K562 (cell line): ENCODE results near the gene ANXA4. TPM values are rescaled to one million over a fixed set of nuclear protein-coding genes. Genes with fewer than 3 reads are reported as not detected.

Experiments used
- ATAC-seq: fragments of 200-7000 bp; cut with Tn5 transposase; 3 replicates; pipeline ENCODE4 v1.9.1; 2020; ENCODE audit warnings: moderate library complexity
- BruUV-seq: library from RNA; stranded (reverse); fragments of 400-500 nt; replicated peaks from 2 replicates; lab custom pipeline; 2021; lab: Mats Ljungman, UMichigan
- CTCF ChIA-PET: fragments of 300-600 bp; formaldehyde crosslinking; extraction: SDS; loops from one replicate; lab custom pipeline; 2021; ENCODE audit warnings: low intra/inter-chr PET ratio; lab: Yijun Ruan, JAX
- POLR2A ChIA-PET: fragments of 300-600, 350-650 bp; sonication (Branson Sonifier 250); formaldehyde crosslinking; extraction: SDS; loops from one replicate; lab custom pipeline; 2021; ENCODE audit warnings: antibody characterized with exemption, inconsistent platforms; lab: Yijun Ruan, JAX
- DNase-seq, 4 experiments: peaks; one replicate each; pipeline versions ENCODE4 v3.0.0 to v3.0.0-alpha.2; 2011 to 2018; ENCODE audit warnings: low spot score in 3 of 4, mixed read lengths in 3 of 4; ENCODE audit errors: extremely low read depth in 1 of 4
- FAIRE-seq: peaks from 2 replicates; lab custom pipeline; 2011; peaks lifted over from hg19 to GRCh38; lab: Jason Lieb, UNC
- H2AFZ ChIP-seq: 2 replicates; pipeline ENCODE4 v1.6.0; 2011; ENCODE audit warnings: low read depth, low read length, control low read depth, inconsistent platforms
- H3K27ac ChIP-seq: fragments of 200-600 bp; 3 replicates; pipeline ENCODE4 v1.8.0; 2011; ENCODE audit warnings: low read depth, mild to moderate bottlenecking, control low read depth, inconsistent platforms, low read length, moderate library complexity, mixed read lengths; ENCODE audit errors: extremely low read depth
- H3K27me3 ChIP-seq, 2 experiments: fragments of 300-600 bp in 1 of 2; 2 replicates in 1 of 2; 3 replicates in 1 of 2; pipeline versions ENCODE4 v1.6.0 to v1.8.0; 2011; ENCODE audit warnings: inconsistent platforms in 2 of 2, low read length in 2 of 2, mild to moderate bottlenecking in 1 of 2, mixed read lengths in 1 of 2, moderate library complexity in 1 of 2; ENCODE audit not compliant: control insufficient read depth in 2 of 2, insufficient read depth in 2 of 2
- H3K36me3 ChIP-seq: fragments of 300-600 bp; 3 replicates; pipeline ENCODE4 v1.8.0; 2011; ENCODE audit warnings: mild to moderate bottlenecking, low read length, inconsistent platforms; ENCODE audit not compliant: control insufficient read depth, insufficient read depth
- H3K4me1 ChIP-seq, 2 experiments: fragments of 200-600 bp in 1 of 2; replicated peaks in 1 of 2; 2 replicates in 1 of 2; 3 replicates in 1 of 2; pipeline versions ENCODE4 v1.5.1 to v1.8.0; 2011; ENCODE audit warnings: inconsistent platforms in 2 of 2, low read length in 2 of 2, mild to moderate bottlenecking in 1 of 2, mixed read lengths in 1 of 2, moderate library complexity in 1 of 2; ENCODE audit not compliant: control insufficient read depth in 2 of 2, insufficient read depth in 2 of 2
- H3K4me2 ChIP-seq: 2 replicates; pipeline ENCODE4 v1.6.1; 2011; ENCODE audit warnings: low read length, control low read depth, inconsistent platforms, mixed read lengths; ENCODE audit not compliant: insufficient read depth
- H3K4me3 ChIP-seq: fragments of 200-600 bp; sonication (generic), shearing (Covaris generic); 2 replicates; pipeline ENCODE4 v1.5.1; 2016; ENCODE audit warnings: control low read depth, inconsistent platforms
- H3K79me2 ChIP-seq: fragments of 200-600 bp; 3 replicates; pipeline ENCODE4 v1.8.0; 2011; ENCODE audit warnings: low read length, inconsistent platforms; ENCODE audit not compliant: control insufficient read depth, insufficient read depth
- H3K9ac ChIP-seq, 2 experiments: 2 replicates each; pipeline versions ENCODE4 v1.6.0 to v1.6.1; 2011; ENCODE audit warnings: low read depth in 2 of 2, low read length in 2 of 2, control low read depth in 1 of 2, inconsistent platforms in 1 of 2, mild to moderate bottlenecking in 1 of 2, mixed read lengths in 1 of 2; ENCODE audit not compliant: insufficient read depth in 1 of 2
- H3K9me1 ChIP-seq: one replicate; pipeline ENCODE4 v1.6.0; 2011; ENCODE audit warnings: inconsistent platforms, mild to moderate bottlenecking, low read length, moderate library complexity; ENCODE audit not compliant: control insufficient read depth, insufficient read depth
- H3K9me3 ChIP-seq: replicated peaks from 2 replicates; pipeline ENCODE4 v1.5.1; 2011; ENCODE audit warnings: low read depth, low read length, inconsistent platforms; ENCODE audit not compliant: control insufficient read depth, insufficient read depth
- H4K20me1 ChIP-seq: replicated peaks from 2 replicates; pipeline ENCODE4 v1.6.1; 2011; ENCODE audit warnings: low read length, inconsistent platforms, mixed read lengths; ENCODE audit not compliant: control insufficient read depth, insufficient read depth
- CEBPZ ChIP-seq: fragments of 150-350 bp; IDR thresholded peaks from 2 replicates; pipeline ENCODE4 v1.6.1; 2014; ENCODE audit warnings: low read depth, mild to moderate bottlenecking, low read length, borderline replicate concordance
- EHMT2 ChIP-seq: fragments of 450-650 bp; IDR thresholded peaks from 2 replicates; pipeline ENCODE4 v1.6.1; 2018; ENCODE audit warnings: antibody characterized with exemption
- FIP1L1 ChIP-seq: fragments of 200-400 bp; formaldehyde crosslinking; IDR thresholded peaks from 2 replicates; pipeline ENCODE4 v1.6.1; 2018; ENCODE audit warnings: mild to moderate bottlenecking, low read depth, low read length; ENCODE audit not compliant: poor library complexity, severe bottlenecking
- FOS ChIP-seq: IDR thresholded peaks from 3 replicates; pipeline ENCODE4 v1.6.1; 2011; ENCODE audit not compliant: insufficient read length; ENCODE audit errors: extremely low read depth
- FOXM1 ChIP-seq, 2 experiments: fragments of 450-650 bp in 1 of 2; sonication (generic) in 1 of 2; formaldehyde crosslinking in 1 of 2; IDR thresholded peaks; 2 replicates each; pipeline versions ENCODE4 v1.6.1 to v1.9.0; 2017 to 2022; ENCODE audit warnings: low read depth in 2 of 2, mild to moderate bottlenecking in 2 of 2, missing genetic modification reagents in 1 of 2, moderate library complexity in 1 of 2
- FOXO4 ChIP-seq: fragments of 450-650 bp; formaldehyde crosslinking; IDR thresholded peaks from 2 replicates; pipeline ENCODE4 v1.4.0; 2020; ENCODE audit warnings: mild to moderate bottlenecking, moderate library complexity
- HMGN3 ChIP-seq: IDR thresholded peaks from 2 replicates; pipeline ENCODE4 v1.6.1; 2011; ENCODE audit warnings: borderline replicate concordance, low read depth, mild to moderate bottlenecking, mixed read lengths, low read length; ENCODE audit not compliant: insufficient read length; ENCODE audit errors: extremely low read depth
- PBX2 ChIP-seq, 2 experiments: IDR thresholded peaks in 1 of 2; conservative IDR thresholded peaks in 1 of 2; 2 replicates each; pipeline ENCODE4 v1.6.1; 2016; ENCODE audit warnings: low read depth in 2 of 2, mild to moderate bottlenecking in 1 of 2, missing compliant biosample characterization in 1 of 2, missing genetic modification characterization in 1 of 2, moderate library complexity in 1 of 2
- RBM22 ChIP-seq: fragments of 200-400 bp; formaldehyde crosslinking; IDR thresholded peaks from 2 replicates; pipeline ENCODE4 v1.6.1; 2018; ENCODE audit warnings: low read length, low read depth; ENCODE audit not compliant: poor library complexity, severe bottlenecking
- SMC3 ChIP-seq: conservative IDR thresholded peaks from 2 replicates; pipeline ENCODE4 v1.6.1; 2011; ENCODE audit warnings: low read depth, low read length, improper control_type of control experiment; ENCODE audit not compliant: insufficient read depth
- TCF7L2 ChIP-seq: fragments of 150-350 bp; IDR thresholded peaks from 2 replicates; pipeline ENCODE4 v1.6.1; 2016; ENCODE audit warnings: low read depth, mild to moderate bottlenecking, low read length, moderate library complexity
- TSC22D4 ChIP-seq: fragments of 450-650 bp; IDR thresholded peaks from 2 replicates; pipeline ENCODE4 v1.6.1; 2016; ENCODE audit warnings: missing genetic modification characterization, missing biosample characterization, control low read depth
- ZNF445 ChIP-seq: fragments of 250-450 bp; sonication (Bioruptor Pico); IDR thresholded peaks from 2 replicates; pipeline ENCODE4 v1.4.0; 2020; ENCODE audit warnings: low read depth, mild to moderate bottlenecking, moderate library complexity
- ZNF778 ChIP-seq: fragments of 450-650 bp; formaldehyde crosslinking; IDR thresholded peaks from 2 replicates; pipeline ENCODE4 v1.4.0; 2020; ENCODE audit warnings: mild to moderate bottlenecking, moderate library complexity
- ZNF830 ChIP-seq: fragments of 250-450 bp; sonication (Bioruptor Pico); IDR thresholded peaks from 2 replicates; pipeline ENCODE4 v1.5.0; 2021; ENCODE audit warnings: mild to moderate bottlenecking
- WGBS: fragments of 100-300 bp; shearing (Covaris generic); methylation state at CpG from one replicate; pipeline ENCODE4 v1.1.6; 2016; ENCODE audit warnings: low coverage, mixed read lengths; ENCODE audit not compliant: insufficient coverage; ENCODE audit errors: missing lambda C conversion rate; 5-methylcytosine and 5-hydroxymethylcytosine counted together
- in situ Hi-C: fragments of 300-500 bp; cut with MboI; formaldehyde crosslinking; loops from 4 replicates; pipeline ENCODE4 v1.15.0; 2018; ENCODE audit warnings: inconsistent platforms, mixed read lengths
- intact Hi-C: fragments of 100-400 bp; cut with micrococcal nuclease; formaldehyde crosslinking; loops from 2 replicates; pipeline ENCODE4 v1.14.2; 2022
- polyA plus RNA-seq, 8 experiments: library from polyadenylated mRNA; depleted of rRNA in 4 of 8; stranded (reverse) in 5 of 8; unstranded in 3 of 8; fragments of >200 nt; fragmentation: Nextera tagmentation in 2 of 8; fragmentation: Illumina TruSeq in 1 of 8; extraction: Ambion mirVana in 2 of 8; extraction: Trizol in 1 of 8; gene quantifications; 2 replicates each; pipeline versions ENCODE4 v1.2.1 to v1.2.3, GENCODE V29; 2011 to 2014; ENCODE audit warnings: inconsistent platforms in 1 of 8, missing spikeins in 1 of 8
- total RNA-seq, 7 experiments: library from RNA; depleted of rRNA in 6 of 7; stranded (reverse); fragments of >200 nt in 6 of 7; fragmentation: Illumina TruSeq in 2 of 7; extraction: Trizol in 2 of 7; gene quantifications; 2 replicates each; pipeline versions ENCODE4 v1.2.1 to v1.2.3, GENCODE V29; 2011 to 2021; ENCODE audit warnings: low replicate concordance in 1 of 7

Gene ANXA4
- total and polyA plus RNA-seq, 9 of the 15 experiments (the other 6 are each of a cell fraction or from before 2014, with no cell fraction given): 3.4 to 13.6 (median 11.6) TPM

- Histone ChIP-seq H3K9me1 (no peaks in the 10 kb centered on the region), H3K4me1 (peaks cover 14 to 21% of the 10 kb centered on the region in 2 experiments; a peak in 4 of 5 replicates), H3K79me2 (no peaks in the 10 kb centered on the region), H3K9ac (no peak overlapping the region), H3K9me3 (no peaks in the 10 kb centered on the region), H4K20me1 (no peaks in the 10 kb centered on the region), H3K27me3 (no peaks in the 10 kb centered on the region), H3K36me3 (no peaks in the 10 kb centered on the region), H3K4me3 (no peak overlapping the region), H3K4me2 (no peak overlapping the region), H3K27ac (no peak overlapping the region), H2AFZ (no peak overlapping the region)
- intact Hi-C loops: no loop called here
- in situ Hi-C loops: no loop called here
- DNase-seq (no peak), FAIRE-seq (no peak), ATAC-seq (no peak)
- no peak for TF ChIP-seq SMC3
- no peak for TF ChIP-seq PBX2 (CRISPR knock-in tag; IDR thresholded peaks at IDR 0.05; ENCODE audit: low read depth)
- TF ChIP-seq PBX2 (tag; conservative IDR thresholded peaks at IDR 0.05; ENCODE audit: low read depth): no peak
- TF ChIP-seq ZNF445 (CRISPR knock-in tag): no peak
- no peak for TF ChIP-seq FOXO4
- TF ChIP-seq FOXM1 (IDR thresholded peaks at IDR 0.05; ENCODE audit: low read depth): no peak
- no peak for TF ChIP-seq FOXM1 (CRISPR knock-in tag; IDR thresholded peaks at IDR 0.05; ENCODE audit: low read depth)
- TF ChIP-seq TCF7L2: no peak
- no peak for TF ChIP-seq ZNF830 (CRISPR knock-in tag)
- TF ChIP-seq ZNF778 (CRISPR knock-in tag): no peak
- no peak for TF ChIP-seq RBM22
- no peak for TF ChIP-seq EHMT2
- TF ChIP-seq CEBPZ: no peak
- TF ChIP-seq HMGN3: no peak
- no peak for TF ChIP-seq TSC22D4 (tag)
- TF ChIP-seq FOS: no peak
- no peak for TF ChIP-seq FIP1L1
- no TSS peak for BruUV-seq
- ChIA-PET POLR2A (no interaction called here), CTCF (no interaction called here)
- 97% methylated on average over 2 of the region's 2 CpGs for WGBS
Observed at GRCh38 chr2:69768789-69769188, 26.9 kb downstream of the ANXA4 start.
